Activated CD4-positive, alpha-beta T cell treated with anti-CD3 and anti-CD28 coated beads, Interleukin-2, amount 10 ng/mL, durations not matched to agents 7 days and 5 days (primary cell): ENCODE results near the gene NKAPD1. TPM values are rescaled to one million over a fixed set of nuclear protein-coding genes. Genes with fewer than 3 reads are reported as not detected.
"Not testable (repeated sequence)": the region's sequence is repeated elsewhere in the genome, so short reads cannot be mapped to it uniquely, and the experiment has no call there.

ENCODE experiments used
- CTCF ChIA-PET: fragments of 350-600 bp; sonication (Branson Sonifier 250); formaldehyde crosslinking; loops from one replicate; lab custom pipeline; 2021; ENCODE audit warnings: antibody characterized with exemption; lab: Charles Lee
- POLR2A ChIA-PET: fragments of 350-600 bp; sonication (Branson Sonifier 250); formaldehyde crosslinking; loops from one replicate; lab custom pipeline; 2021; ENCODE audit warnings: antibody characterized with exemption; lab: Charles Lee
- DNase-seq: peaks from one replicate; pipeline ENCODE4 v3.0.0-alpha.2; 2020
- H3K27ac Mint-ChIP-seq: one replicate; pipeline ENCODE4 v1.8.0; 2021; ENCODE audit warnings: mild to moderate bottlenecking, moderate library complexity, mixed read lengths
- H3K27me3 Mint-ChIP-seq: one replicate; pipeline ENCODE4 v1.8.0; 2021; ENCODE audit warnings: mixed read lengths
- H3K36me3 Mint-ChIP-seq: one replicate; pipeline ENCODE4 v1.8.0; 2021; ENCODE audit warnings: low read depth, mixed read lengths
- H3K4me1 Mint-ChIP-seq: one replicate; pipeline ENCODE4 v1.8.0; 2021; ENCODE audit warnings: mixed read lengths
- H3K4me3 Mint-ChIP-seq: one replicate; pipeline ENCODE4 v1.8.0; 2021; ENCODE audit warnings: mild to moderate bottlenecking, moderate library complexity, mixed read lengths
- H3K9me3 Mint-ChIP-seq: one replicate; pipeline ENCODE4 v1.8.0; 2021; ENCODE audit warnings: mixed read lengths
- total RNA-seq, 2 experiments: library from RNA; stranded (reverse); gene quantifications; one replicate each; pipeline ENCODE4 v1.2.3, GENCODE V29; 2021

Gene NKAPD1
- total RNA-seq, 2 experiments from 2014 or later: 25.3 to 25.6 TPM

DNA sequence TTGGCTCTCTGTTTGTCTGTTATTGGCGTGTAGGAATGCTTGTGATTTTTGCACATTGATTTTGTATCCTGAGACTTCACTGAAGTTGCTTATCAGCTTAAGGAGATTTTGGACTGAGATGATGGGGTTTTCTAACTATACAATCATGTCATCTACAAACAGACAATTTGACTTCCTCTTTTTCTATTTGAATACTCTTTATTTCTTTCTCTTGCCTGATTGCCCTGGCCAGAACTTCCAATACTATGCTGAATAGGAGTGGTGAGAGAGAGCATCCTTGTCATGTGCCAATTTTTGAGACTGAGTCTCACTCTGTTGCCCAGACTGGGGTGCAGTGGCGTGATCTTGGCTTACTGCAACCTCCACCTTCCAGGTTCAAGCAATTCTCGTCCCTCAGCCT, 25.8 kb upstream of the NKAPD1 start:
- peaks cover 15% of the 10 kb centered on the region for H3K4me1 Mint-ChIP-seq
- CTCF ChIA-PET, H3K4me3 Mint-ChIP-seq, H3K9me3 Mint-ChIP-seq, DNase-seq, H3K27me3 Mint-ChIP-seq, POLR2A ChIA-PET: not testable (repeated sequence)
- H3K27ac Mint-ChIP-seq: peak overlapping the region; percentile 62
- peaks cover 72% of the 10 kb centered on the region for H3K36me3 Mint-ChIP-seq

DNA sequence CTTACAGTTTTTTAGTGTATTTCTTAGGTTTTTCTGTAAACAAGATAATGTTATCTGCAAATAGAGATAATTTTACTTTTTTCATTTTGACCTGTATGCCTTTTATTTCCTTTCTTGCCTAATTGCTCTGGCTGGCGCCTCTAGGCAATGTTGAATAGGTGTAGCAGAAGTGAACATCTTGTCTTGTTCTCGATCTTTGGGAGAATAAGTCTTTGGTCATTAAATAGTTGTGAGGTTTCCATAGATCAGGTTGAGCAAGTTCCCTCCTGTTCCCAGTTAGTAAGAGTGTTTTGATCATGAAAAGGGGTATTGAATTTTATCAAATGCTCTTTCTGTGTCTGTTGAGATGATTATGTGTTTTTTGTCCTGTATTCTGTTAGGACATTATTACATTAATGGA, 24.3 kb upstream of the NKAPD1 start:
- no peaks in the 10 kb centered on the region for H3K27me3 Mint-ChIP-seq
- ChIA-PET POLR2A (no interaction called here), CTCF (interaction anchor here (1.1 kb wide), 1 partner anchor 30 kb away, joined by 3 read pairs; no protein-coding TSS in a partner anchor)
- H3K36me3 Mint-ChIP-seq: peaks cover 77% of the 10 kb centered on the region
- H3K27ac Mint-ChIP-seq: no peak overlapping the region
- DNase-seq: no peak
- H3K9me3 Mint-ChIP-seq: no peaks in the 10 kb centered on the region
- H3K4me3 Mint-ChIP-seq: no peak overlapping the region
- peaks cover 15% of the 10 kb centered on the region for H3K4me1 Mint-ChIP-seq

DNA sequence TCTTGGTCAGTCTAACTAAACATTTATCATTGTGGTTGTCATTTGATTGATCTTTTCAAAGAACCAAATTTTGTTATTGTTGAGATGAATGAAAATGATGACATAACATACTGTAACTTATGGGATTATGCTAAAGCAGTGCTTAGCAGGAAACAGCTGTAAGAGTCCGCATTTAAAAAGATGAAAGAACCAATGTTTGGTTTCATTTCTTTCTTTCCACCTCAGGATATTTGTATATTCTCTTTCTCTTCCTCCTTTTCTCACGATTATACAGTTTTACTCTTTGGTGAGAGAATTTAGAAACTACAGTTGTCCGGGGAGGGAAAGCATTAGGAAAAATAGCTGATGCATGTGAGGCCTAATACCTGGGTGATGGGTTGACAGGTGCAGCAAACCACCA, 23.4 kb upstream of the NKAPD1 start:
- H3K27ac Mint-ChIP-seq: no peak overlapping the region
- no peaks in the 10 kb centered on the region for H3K9me3 Mint-ChIP-seq
- ChIA-PET CTCF (interaction anchor here (1.1 kb wide), 1 partner anchor 29 kb away, joined by 3 read pairs; no protein-coding TSS in a partner anchor), POLR2A (no interaction called here)
- H3K36me3 Mint-ChIP-seq: peaks cover 74% of the 10 kb centered on the region
- no peak for DNase-seq
- H3K4me1 Mint-ChIP-seq: peaks cover 15% of the 10 kb centered on the region
- H3K4me3 Mint-ChIP-seq: no peak overlapping the region
- H3K27me3 Mint-ChIP-seq: no peaks in the 10 kb centered on the region

DNA sequence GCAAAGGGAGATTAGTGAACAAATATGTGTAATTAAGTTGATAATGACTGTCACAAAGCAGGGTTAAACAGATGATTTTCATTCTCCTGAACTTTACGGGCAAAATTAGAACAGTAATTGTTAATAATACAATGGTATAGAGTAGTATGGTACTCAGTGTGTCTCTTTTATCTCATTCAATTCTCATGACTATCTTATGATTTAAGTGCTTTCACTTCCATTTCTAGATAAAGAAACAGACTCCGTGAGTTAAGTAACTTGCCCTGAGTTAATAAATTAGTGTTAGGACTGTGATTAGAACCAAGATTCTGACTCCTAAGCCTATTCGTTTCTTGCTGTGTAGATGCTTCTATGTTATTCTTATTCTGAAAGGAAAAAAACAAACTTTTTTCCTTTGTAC, 22.3 kb upstream of the NKAPD1 start:
- Mint-ChIP-seq H3K9me3 (no peaks in the 10 kb centered on the region), H3K27ac (no peak overlapping the region), H3K4me3 (no peak overlapping the region), H3K4me1 (peaks cover 18% of the 10 kb centered on the region), H3K36me3 (peaks cover 73% of the 10 kb centered on the region), H3K27me3 (no peaks in the 10 kb centered on the region)
- ChIA-PET CTCF (no interaction called here), POLR2A (no interaction called here)
- no peak for DNase-seq

DNA sequence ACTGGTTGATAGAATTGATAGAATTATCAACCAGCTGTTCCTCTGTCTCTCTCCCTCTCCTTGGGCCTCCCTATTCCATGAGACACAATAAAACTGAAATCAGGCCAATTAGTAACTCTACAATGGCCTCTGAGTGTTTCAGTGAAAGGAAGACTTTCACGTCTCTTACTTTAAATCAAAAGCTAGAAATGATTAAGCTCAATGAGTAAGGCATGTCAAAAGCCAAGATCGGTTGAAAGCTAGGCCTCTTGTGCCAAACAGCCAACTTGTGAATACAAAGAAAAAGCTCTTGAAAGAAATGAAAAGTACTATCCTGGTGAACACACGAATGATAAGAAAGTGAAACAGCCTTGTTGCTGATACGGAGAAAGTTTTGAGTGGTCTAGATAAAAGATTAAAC, 16.9 kb upstream of the NKAPD1 start:
- DNase-seq: no peak
- peaks cover 40% of the 10 kb centered on the region for H3K36me3 Mint-ChIP-seq
- ChIA-PET CTCF (interaction anchor here (1.3 kb wide), 1 partner anchor 29 kb away, joined by 4 read pairs; the partner anchor contains the start of genes SDHD and TIMM8B), POLR2A (interaction anchor here (0.5 kb wide), 1 partner anchor 14 kb away, joined by 3 read pairs; no protein-coding TSS in a partner anchor)
- H3K9me3 Mint-ChIP-seq: no peaks in the 10 kb centered on the region
- H3K4me3 Mint-ChIP-seq: peak overlapping the region; percentile 35
- H3K27me3 Mint-ChIP-seq: no peaks in the 10 kb centered on the region
- H3K27ac Mint-ChIP-seq: peak overlapping the region; percentile 80
- peaks cover 12% of the 10 kb centered on the region for H3K4me1 Mint-ChIP-seq

DNA sequence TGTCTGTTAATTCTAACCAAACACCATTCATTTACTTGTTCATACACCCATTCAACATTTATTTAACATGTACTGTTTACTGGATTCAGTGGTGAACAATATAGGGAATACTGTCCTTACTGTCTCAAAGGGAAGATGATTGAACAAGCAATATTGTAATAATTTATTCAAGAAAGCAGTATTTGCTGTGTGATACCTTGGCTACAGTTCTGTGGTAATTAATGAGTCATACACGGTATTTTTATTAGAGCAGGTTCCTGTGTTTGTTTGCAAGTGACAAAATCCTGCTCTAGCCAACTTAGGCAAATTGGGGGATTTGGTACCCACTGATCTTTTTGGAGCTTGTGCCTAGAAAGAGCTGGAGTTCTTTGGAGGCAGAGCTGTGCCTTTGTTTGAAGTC, 16.0 kb upstream of the NKAPD1 start:
- Mint-ChIP-seq H3K36me3 (peaks cover 38% of the 10 kb centered on the region), H3K4me3 (no peak overlapping the region), H3K27ac (no peak overlapping the region), H3K4me1 (peaks cover 12% of the 10 kb centered on the region), H3K9me3 (no peaks in the 10 kb centered on the region), H3K27me3 (no peaks in the 10 kb centered on the region)
- CTCF ChIA-PET: interaction anchor here (0.9 to 1.3 kb wide), 2 partner anchors 18 to 28 kb away, joined by 3 to 4 read pairs; partner anchors contain the start of genes SDHD and TIMM8B
- no peak for DNase-seq
- POLR2A ChIA-PET: no interaction called here

DNA sequence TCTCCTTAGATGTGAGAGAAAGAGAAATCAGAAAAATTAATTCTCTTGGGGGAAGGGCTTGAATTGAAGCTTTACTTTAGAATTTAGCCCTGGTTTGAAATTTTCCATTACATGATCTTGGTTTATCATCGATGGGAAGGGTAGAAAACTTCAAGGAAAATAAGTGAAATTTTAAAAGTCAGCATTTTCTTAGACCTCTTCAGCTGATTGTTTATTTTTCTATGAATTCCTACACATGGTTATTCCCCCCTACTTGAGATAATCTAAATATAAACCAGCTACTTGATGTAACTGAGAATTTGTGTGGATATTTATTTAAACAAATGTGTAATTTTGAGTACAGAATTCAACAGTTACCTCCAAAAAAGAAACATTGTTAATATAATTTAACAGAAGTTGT, 11.2 kb upstream of the NKAPD1 start:
- H3K9me3 Mint-ChIP-seq: no peaks in the 10 kb centered on the region
- DNase-seq: no peak
- H3K4me3 Mint-ChIP-seq: no peak overlapping the region
- POLR2A ChIA-PET: no interaction called here
- peaks cover 8% of the 10 kb centered on the region for H3K36me3 Mint-ChIP-seq
- CTCF ChIA-PET: interaction anchor here (0.6 kb wide), 1 partner anchor 216 kb away, joined by 3 read pairs; no protein-coding TSS in a partner anchor
- H3K4me1 Mint-ChIP-seq: no peaks in the 10 kb centered on the region
- H3K27ac Mint-ChIP-seq: no peak overlapping the region
- no peaks in the 10 kb centered on the region for H3K27me3 Mint-ChIP-seq

- Mint-ChIP-seq H3K4me3 (no peak overlapping the region), H3K4me1 (peaks cover 47% of the 10 kb centered on the region), H3K27ac (no peak overlapping the region), H3K36me3 (peaks cover 70% of the 10 kb centered on the region), H3K9me3 (no peaks in the 10 kb centered on the region), H3K27me3 (no peaks in the 10 kb centered on the region)
- ChIA-PET POLR2A (no interaction called here), CTCF (interaction anchor here (0.6 to 1.5 kb wide), 4 partner anchors 10 to 1151 kb away, joined by 3 read pairs; no protein-coding TSS in a partner anchor)
- no peak for DNase-seq
These were observed 8.6 kb downstream of the NKAPD1 start for GRCh38 chr11:112082729-112083128.

DNA sequence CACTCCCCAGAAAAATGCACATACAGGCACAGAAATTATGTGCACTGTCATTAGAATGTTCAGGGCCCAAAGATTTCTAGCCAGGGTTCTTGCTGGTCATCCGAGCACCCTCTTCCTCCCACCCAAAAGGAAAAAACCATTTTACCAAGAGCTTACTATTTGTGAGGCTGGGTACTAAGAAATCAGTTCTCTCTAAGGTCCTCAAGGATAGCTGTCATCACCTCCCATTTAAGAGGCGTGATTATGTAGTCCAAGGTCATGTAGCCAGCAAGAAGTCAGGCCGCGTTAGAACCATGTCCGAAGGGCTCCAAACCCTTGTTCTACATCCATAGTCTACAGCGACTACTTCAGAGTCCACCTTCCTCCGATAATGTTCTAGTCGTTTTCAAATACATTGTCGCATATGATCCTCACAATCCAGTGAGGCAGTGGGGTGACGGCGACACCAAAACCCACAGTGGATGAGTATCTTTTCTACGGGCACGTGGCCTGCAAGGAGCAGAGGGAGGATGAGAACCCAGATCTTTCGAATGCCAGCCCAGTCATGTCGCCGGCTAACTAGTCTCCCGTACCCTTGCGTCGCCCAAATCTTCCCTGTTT, 11.8 kb downstream of the NKAPD1 start:
- Mint-ChIP-seq H3K27ac (peak overlapping the region; percentile 94), H3K36me3 (peaks cover 70% of the 10 kb centered on the region), H3K27me3 (no peaks in the 10 kb centered on the region), H3K9me3 (no peaks in the 10 kb centered on the region), H3K4me1 (peaks cover 67% of the 10 kb centered on the region), H3K4me3 (peak overlapping the region; percentile 97)
- DNase-seq: peak; percentile 51
- CTCF ChIA-PET: interaction anchor here (0.7 to 1.7 kb wide), 6 partner anchors 10 to 195 kb away, joined by 3 to 7 read pairs (median 4); no protein-coding TSS in a partner anchor
- POLR2A ChIA-PET: interaction anchor here (0.6 kb wide), 1 partner anchor 11 kb away, joined by 3 read pairs; no protein-coding TSS in a partner anchor

- Mint-ChIP-seq H3K9me3 (no peaks in the 10 kb centered on the region), H3K27me3 (no peaks in the 10 kb centered on the region), H3K4me3 (peak within 1 kb of the TSS; percentile 97), H3K36me3 (peaks cover 75% of the 10 kb centered on the region), H3K4me1 (peaks cover 65% of the 10 kb centered on the region), H3K27ac (peak within 1 kb of the TSS; percentile 94)
- ChIA-PET POLR2A (interaction anchor here (0.6 kb wide), 1 partner anchor 11 kb away, joined by 3 read pairs; no protein-coding TSS in a partner anchor), CTCF (interaction anchor here (0.6 to 1.7 kb wide), 9 partner anchors 9 to 251 kb away, joined by 3 to 7 read pairs (median 4); no protein-coding TSS in a partner anchor)
- peak; percentile 98 for DNase-seq
These were observed 12.5 kb downstream of the NKAPD1 start, which contains the start of the genes SDHD and TIMM8B for GRCh38 chr11:112086422-112087191. TSS of gene SDHD (plus strand) at chr11:112086873. CDS start at chr11:112086908, 35 bp downstream. TSS of gene TIMM8B (minus strand) at chr11:112086756. CDS start at chr11:112086723, 33 bp downstream.

- ChIA-PET POLR2A (no interaction called here), CTCF (interaction anchor here (0.6 to 1.7 kb wide), 7 partner anchors 8 to 250 kb away, joined by 3 to 7 read pairs (median 4); no protein-coding TSS in a partner anchor)
- Mint-ChIP-seq H3K27me3 (no peaks in the 10 kb centered on the region), H3K27ac (peak overlapping the region; percentile 94), H3K9me3 (no peaks in the 10 kb centered on the region), H3K4me3 (peak overlapping the region; percentile 97), H3K36me3 (peaks cover 77% of the 10 kb centered on the region), H3K4me1 (peaks cover 63% of the 10 kb centered on the region)
- no peak for DNase-seq
These were observed 13.1 kb downstream of the NKAPD1 start for GRCh38 chr11:112087212-112087611.

DNA sequence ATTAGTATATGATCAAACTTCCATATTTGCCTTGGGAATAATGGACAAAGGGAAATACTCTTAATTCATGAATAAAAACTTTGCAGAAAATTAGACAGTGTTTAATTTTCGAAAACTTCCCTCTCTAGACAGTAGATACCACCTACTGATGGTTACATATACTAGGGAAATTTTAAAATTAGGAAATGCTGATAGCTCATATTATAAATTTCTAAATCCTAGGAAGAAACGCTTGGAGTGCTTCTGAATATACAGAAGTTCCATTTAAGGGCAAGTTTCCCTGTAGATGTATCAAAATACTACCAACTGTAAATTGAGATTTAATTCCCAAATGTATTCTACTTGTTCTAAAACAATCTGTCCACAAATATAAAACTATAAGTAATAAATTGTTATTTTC, 21.2 kb downstream of the NKAPD1 start:
- DNase-seq, H3K27ac Mint-ChIP-seq, H3K4me1 Mint-ChIP-seq, POLR2A ChIA-PET, H3K9me3 Mint-ChIP-seq, H3K4me3 Mint-ChIP-seq, H3K27me3 Mint-ChIP-seq: not testable (repeated sequence)
- CTCF ChIA-PET: interaction anchor here (0.8 kb wide), 1 partner anchor 9 kb away, joined by 5 read pairs; the partner anchor contains the start of genes SDHD and TIMM8B
- H3K36me3 Mint-ChIP-seq: peaks cover 40% of the 10 kb centered on the region
